GM19035 (cell line): ENCODE data around the gene ADGRD1.

Source experiments
- ATAC-seq: cut with Tn5 transposase; IDR thresholded peaks from one replicate; pipeline ENCODE4 v1.9.1; 2021; ENCODE audit not compliant: unreplicated experiment

ADGRD1 gene

DNA sequence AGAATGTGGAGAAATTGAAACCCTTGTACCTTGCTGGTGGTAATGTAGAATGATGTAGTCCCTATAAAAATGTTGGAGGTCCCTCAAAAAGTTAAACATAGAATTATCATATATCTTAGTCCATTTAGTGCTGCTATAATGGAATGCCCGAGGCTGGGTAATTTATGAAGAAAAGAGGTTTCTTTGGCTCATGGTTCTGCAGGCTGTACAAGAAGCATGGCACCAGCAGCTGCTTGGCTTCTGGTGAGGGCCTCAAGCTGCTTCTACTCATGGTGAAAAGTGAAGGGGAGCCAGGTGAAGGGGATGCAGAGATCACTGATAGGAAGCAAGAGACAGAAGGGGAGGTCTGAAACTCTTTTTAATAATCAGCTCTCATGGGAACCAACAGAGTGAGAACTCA is 233.9 kb downstream of the ADGRD1 start:
- no peak for ATAC-seq

DNA sequence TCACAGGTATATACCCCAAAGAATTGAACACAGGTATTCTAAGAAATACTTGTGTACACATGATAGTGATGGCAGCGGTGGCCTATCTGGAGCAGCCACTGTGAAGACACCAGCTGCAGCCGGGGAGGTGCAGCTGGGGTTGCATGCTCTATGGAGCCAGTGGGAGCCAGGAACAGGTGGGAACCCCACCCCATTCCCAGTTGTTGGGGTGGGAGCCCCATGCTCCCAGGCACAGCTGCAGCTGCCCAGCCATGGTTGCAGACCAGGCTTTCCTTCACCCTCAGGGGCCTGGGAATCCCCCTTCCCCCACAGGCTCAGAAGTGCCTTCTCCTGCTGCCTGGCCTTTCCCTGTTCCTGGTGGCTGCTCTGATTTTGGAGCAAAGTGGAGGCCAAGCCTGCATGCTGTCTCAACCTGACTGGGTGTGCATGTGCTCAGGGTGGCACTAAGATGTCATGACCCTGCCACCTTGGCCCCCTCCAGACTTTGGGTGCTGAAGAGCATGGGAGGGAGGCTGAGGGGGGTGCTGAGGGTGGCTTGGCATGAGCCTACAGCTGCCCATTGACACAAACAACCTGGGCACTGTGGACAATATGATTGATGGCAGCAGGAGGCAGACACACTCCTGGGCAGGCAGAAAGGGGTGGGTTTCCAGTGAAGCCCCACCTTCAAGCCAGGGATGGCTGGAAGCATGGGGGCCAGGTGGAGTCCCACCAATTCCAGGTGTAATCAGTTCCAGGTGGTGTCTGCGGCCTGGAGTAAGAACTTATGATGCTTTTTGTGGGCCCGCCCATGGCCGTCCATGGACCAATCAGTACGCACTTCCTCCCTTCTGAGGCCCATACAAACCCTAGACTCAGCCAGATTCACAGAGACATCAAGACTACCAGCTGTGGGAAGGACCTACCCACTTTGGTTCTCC is 234.7 kb downstream of the ADGRD1 start:
- no peak for ATAC-seq

DNA sequence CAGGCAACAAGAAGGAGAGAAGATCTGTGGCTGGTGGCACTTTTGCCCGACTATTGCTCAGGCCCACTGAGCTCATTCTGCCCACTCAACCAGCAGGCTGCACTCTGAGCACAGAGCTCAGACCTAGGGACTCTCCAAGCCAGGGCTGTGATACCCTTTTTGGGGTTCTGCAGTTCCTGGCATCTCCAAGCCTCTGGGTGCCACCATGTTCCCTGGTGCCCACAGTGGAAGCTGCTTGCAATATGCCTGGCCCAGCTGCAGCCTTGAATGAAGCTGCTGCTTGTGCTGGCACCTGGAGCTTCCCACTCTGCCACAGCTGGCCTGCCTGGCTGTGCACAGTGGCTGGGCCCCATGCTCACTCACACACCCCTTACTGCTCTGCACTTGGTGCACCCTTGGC is 236.1 kb downstream of the ADGRD1 start:
- no peak for ATAC-seq

DNA sequence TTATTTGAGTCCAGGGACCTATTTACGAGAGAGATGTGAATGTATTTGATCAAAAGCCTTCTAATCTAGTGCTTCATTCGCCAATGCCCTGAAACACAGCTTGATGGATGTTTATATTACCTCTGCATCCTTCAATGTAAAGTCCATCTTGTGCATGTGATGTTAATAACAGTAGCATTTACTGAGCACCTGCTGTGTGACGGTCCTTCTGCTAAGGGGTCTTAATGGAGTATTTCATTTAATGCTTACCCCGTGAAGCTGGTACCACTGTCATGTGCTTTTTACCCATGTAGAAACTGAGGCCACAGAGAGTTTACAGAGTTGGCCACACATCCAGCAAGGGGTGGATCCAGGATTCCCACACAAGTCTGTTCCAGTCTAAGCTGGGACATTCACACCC is 237.3 kb downstream of the ADGRD1 start:
- ATAC-seq: no peak
